ENCODE data around the gene SRA1. TPM values are rescaled to one million over a fixed set of nuclear protein-coding genes. Genes with fewer than 3 reads are reported as not detected.

The SRA1 gene
- total and polyA plus RNA-seq, 2 of the 8 experiments (the other 6 are each of a cell fraction or from before 2014, with no cell fraction given): 27.4 to 39.4 TPM

- H2AFZ ChIP-seq (ENCODE audit: low read length): no peak overlapping the region
- no peaks in the 10 kb centered on the region for H3K4me1 ChIP-seq (replicated peaks in 1 of 4; ENCODE audit: control insufficient read depth in 3 of 4, insufficient read depth in 4 of 4, low read length in 3 of 4)
- H3K18ac ChIP-seq (ENCODE audit: extremely low read depth, low read length): no peak overlapping the region
- no peak overlapping the region for H4K5ac ChIP-seq (ENCODE audit: insufficient read length, low read depth, low read length)
- no peak overlapping the region for H3K56ac ChIP-seq (replicated peaks; ENCODE audit: insufficient read length, low read depth, low read length)
- H2BK12ac ChIP-seq (ENCODE audit: low read depth, low read length): no peak overlapping the region
- no peak overlapping the region for H3K23ac ChIP-seq (ENCODE audit: insufficient read length)
- WGBS, 2 experiments (ENCODE audit: extremely low coverage in 1 of 2, insufficient coverage in 1 of 2, insufficient read length in 1 of 2, insufficient replicate concordance in 2 of 2, low coverage in 1 of 2, low lambda C conversion rate in 2 of 2, missing lambda C conversion rate in 1 of 2): 88% methylated on average over 8 of the region's 8 CpGs; no CpG with 5 or more reads in 1 of the 2 experiments
- H2AK5ac ChIP-seq (ENCODE audit: low read depth, low read length): no peak overlapping the region
- POLR2A ChIA-PET (ENCODE audit: partially characterized antibody): no interaction called here
- no peak for FAIRE-seq
- no peak overlapping the region for H3K27ac ChIP-seq (ENCODE audit: low read depth, low read length)
- H3K9ac ChIP-seq (replicated peaks in 1 of 4; ENCODE audit: extremely low read depth in 1 of 4, low read depth in 3 of 4, low read length in 3 of 4): no peak overlapping the region
- no peaks in the 10 kb centered on the region for H3K9me3 ChIP-seq (ENCODE audit: insufficient read depth in 2 of 2, low read depth in 1 of 2, low read length in 1 of 2)
- CTCF ChIA-PET (ENCODE audit: partially characterized antibody): interaction anchor here (1.3 to 4.1 kb wide), 3 partner anchors 9 to 64 kb away, joined by 4 to 20 read pairs (median 8); partner anchors contain the start of gene TMCO6
- H3K36me3 ChIP-seq (ENCODE audit: control insufficient read depth in 2 of 4, insufficient read depth in 4 of 4, low read length in 3 of 4): no peaks in the 10 kb centered on the region
- H3K4ac ChIP-seq (replicated peaks; ENCODE audit: insufficient read length, low read depth, low read length): no peak overlapping the region
- H4K8ac ChIP-seq (ENCODE audit: extremely low read depth, insufficient read depth, low read length): no peak overlapping the region
- no peaks in the 10 kb centered on the region for H4K20me1 ChIP-seq (replicated peaks in 1 of 2; ENCODE audit: control insufficient read depth in 1 of 2, insufficient read depth in 2 of 2, low read length in 2 of 2)
- no peak overlapping the region for H3K4me3 ChIP-seq (ENCODE audit: extremely low read depth in 1 of 4, insufficient read depth in 2 of 4, low read depth in 3 of 4, low read length in 4 of 4)
- H2BK15ac ChIP-seq (ENCODE audit: low read length): no peak overlapping the region
- no peak overlapping the region for H2BK120ac ChIP-seq (replicated peaks; ENCODE audit: low read depth, low read length)
- H4K91ac ChIP-seq (replicated peaks; ENCODE audit: insufficient read length, low read length): no peak overlapping the region
- H3K79me2 ChIP-seq (ENCODE audit: control insufficient read depth in 1 of 2, insufficient read depth in 2 of 2, low read length in 2 of 2): no peaks in the 10 kb centered on the region
- DNase-seq (ENCODE audit: low read depth in 1 of 2, low spot score in 2 of 2): no peak
- no peaks in the 10 kb centered on the region for H3K27me3 ChIP-seq (replicated peaks in 1 of 4; ENCODE audit: control insufficient read depth in 3 of 4, extremely low read depth in 1 of 4, insufficient read depth in 3 of 4, low read length in 3 of 4)
- TF ChIP-seq KDM1A (IDR thresholded peaks at IDR 0.05; ENCODE audit: borderline replicate concordance, low read length) (no peak), RAD21 (IDR thresholded peaks at IDR 0.05 in 1 of 2, conservative IDR thresholded peaks at IDR 0.05 in 1 of 2; ENCODE audit: low read depth in 2 of 2, low read length in 2 of 2) (peak; percentile 63 to 69), CTCF (IDR thresholded peaks at IDR 0.05; ENCODE audit: control extremely low read depth in 1 of 3, insufficient read depth in 1 of 3, low read depth in 1 of 3, low read length in 3 of 3) (peak; percentile 44 to 55 (median 50); a peak in 3 of 4 replicates)
- no peaks in the 10 kb centered on the region for H3K23me2 ChIP-seq (ENCODE audit: low read depth, low read length)
- no peak overlapping the region for H3K4me2 ChIP-seq (ENCODE audit: insufficient read depth in 1 of 2, low read depth in 2 of 2, low read length in 2 of 2)
- H2BK5ac ChIP-seq (ENCODE audit: low read depth, low read length): no peak overlapping the region
- H2BK20ac ChIP-seq (ENCODE audit: low read length): no peak overlapping the region
- H3K14ac ChIP-seq (ENCODE audit: insufficient read length): no peak overlapping the region
- H3K79me1 ChIP-seq (ENCODE audit: low read depth, low read length): no peaks in the 10 kb centered on the region
These were observed 18.0 kb upstream of the SRA1 start for GRCh38 chr5:140575309-140575708.

Measured in H1 (cell line).